ENCODE measurements around the gene DDRGK1.
A peak's percentile ranks its signal among the peaks of the same experiment; 100 is the strongest.

The DDRGK1 gene

GRCh38 chr20:3235666-3236324 lies 31.3 kb upstream of the DDRGK1 start:
- no peak for DNase-seq

GRCh38 chr20:3233991-3234498 lies 29.6 kb upstream of the DDRGK1 start:
- DNase-seq = no peak

- no peak for DNase-seq
Measured at GRCh38 chr20:3233131-3233990, 28.9 kb upstream of the DDRGK1 start.

- no peak for DNase-seq
Measured at GRCh38 chr20:3231889-3232588, 27.6 kb upstream of the DDRGK1 start.

- DNase-seq = no peak
Measured at GRCh38 chr20:3231116-3231515, 26.6 kb upstream of the DDRGK1 start.

GRCh38 chr20:3229798-3230197 lies 25.3 kb upstream of the DDRGK1 start:
- DNase-seq = no peak

- DNase-seq = no peak
Measured at GRCh38 chr20:3229158-3229557, 24.7 kb upstream of the DDRGK1 start.

- DNase-seq = no peak
Measured at GRCh38 chr20:3228750-3229032, 24.2 kb upstream of the DDRGK1 start.

GRCh38 chr20:3227936-3228749 lies 23.7 kb upstream of the DDRGK1 start:
- DNase-seq = no peak

- no peak for DNase-seq
Measured at GRCh38 chr20:3227506-3227905, 23.0 kb upstream of the DDRGK1 start.

- no peak for DNase-seq
Measured at GRCh38 chr20:3226864-3227263, 22.4 kb upstream of the DDRGK1 start.

GRCh38 chr20:3226093-3226492 lies 21.6 kb upstream of the DDRGK1 start:
- no peak for DNase-seq

- no peak for DNase-seq
Measured at GRCh38 chr20:3224681-3225421, 20.4 kb upstream of the DDRGK1 start.

GRCh38 chr20:3223994-3224680 lies 19.7 kb upstream of the DDRGK1 start:
- no peak for DNase-seq

GRCh38 chr20:3223651-3223993 lies 19.1 kb upstream of the DDRGK1 start:
- DNase-seq = no peak

GRCh38 chr20:3222635-3223600 lies 18.4 kb upstream of the DDRGK1 start:
- no peak for DNase-seq

GRCh38 chr20:3221398-3222226 lies 17.1 kb upstream of the DDRGK1 start:
- DNase-seq = no peak

GRCh38 chr20:3218307-3218988 lies 14.0 kb upstream of the DDRGK1 start:
- DNase-seq = peak; percentile 46 to 51
